Stimulated activated naive CD4-positive, alpha-beta T cell (primary cell): ENCODE measurements around the gene CIB2.

Experiments
- DNase-seq, 6 experiments: peaks; one replicate each; lab custom pipeline; 2025; lab: John Stamatoyannopoulos, UW

CIB2 gene

GRCh38 chr15:78065973-78066946 lies 65.0 kb downstream of the CIB2 start:
- no peak for DNase-seq

DNA sequence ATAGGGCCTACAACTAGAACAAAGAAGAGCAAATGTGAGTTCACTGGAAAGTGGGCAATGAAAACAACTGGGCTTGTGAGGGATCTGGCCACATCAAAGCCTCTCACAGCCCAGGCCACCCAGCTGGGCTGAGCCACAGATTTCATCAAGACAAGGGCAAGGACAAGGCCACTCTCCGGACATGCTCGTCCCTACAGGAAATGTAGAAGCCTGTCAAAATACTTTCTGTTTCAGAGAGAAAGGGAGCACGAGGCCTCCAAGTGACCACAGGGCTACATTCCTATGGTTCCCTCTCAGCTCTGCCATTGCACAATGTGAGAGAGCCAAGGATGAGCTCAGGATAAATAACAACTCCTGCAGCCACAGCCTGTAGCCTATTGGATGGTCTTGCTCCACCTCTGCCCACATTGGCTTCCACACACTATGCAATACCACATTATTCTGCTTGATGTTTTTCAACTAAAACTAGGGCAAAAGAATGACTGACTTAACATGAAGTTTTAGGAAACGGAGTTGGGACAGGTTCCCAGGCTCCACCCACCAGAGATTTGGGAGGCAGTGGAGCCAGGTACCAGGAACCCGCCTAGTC lies 65.9 kb downstream of the CIB2 start:
- DNase-seq = no peak

- no peak for DNase-seq
Measured at GRCh38 chr15:78064544-78064943, 66.7 kb downstream of the CIB2 start.

DNA sequence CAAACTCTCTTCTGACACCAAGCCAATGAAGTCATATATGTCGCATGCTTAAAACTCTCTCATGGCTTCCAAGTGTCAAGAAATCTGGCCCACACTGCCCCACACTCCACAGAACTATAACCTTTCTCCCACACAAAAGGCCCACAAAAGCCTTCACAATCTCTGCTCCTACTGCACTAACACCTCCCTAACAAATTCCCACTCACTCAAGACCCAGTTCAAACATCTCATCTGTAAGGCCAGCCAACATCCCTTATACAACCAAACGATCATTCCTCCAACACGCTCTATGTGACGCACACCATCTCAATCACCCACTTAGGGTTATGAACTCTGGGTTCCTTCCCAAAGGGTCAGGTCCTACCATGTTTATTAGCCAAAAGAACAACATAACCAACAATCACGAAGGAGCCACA lies 67.3 kb downstream of the CIB2 start:
- DNase-seq = no peak

- DNase-seq = no peak
Measured at GRCh38 chr15:78063217-78063616, 68.0 kb downstream of the CIB2 start.

DNA sequence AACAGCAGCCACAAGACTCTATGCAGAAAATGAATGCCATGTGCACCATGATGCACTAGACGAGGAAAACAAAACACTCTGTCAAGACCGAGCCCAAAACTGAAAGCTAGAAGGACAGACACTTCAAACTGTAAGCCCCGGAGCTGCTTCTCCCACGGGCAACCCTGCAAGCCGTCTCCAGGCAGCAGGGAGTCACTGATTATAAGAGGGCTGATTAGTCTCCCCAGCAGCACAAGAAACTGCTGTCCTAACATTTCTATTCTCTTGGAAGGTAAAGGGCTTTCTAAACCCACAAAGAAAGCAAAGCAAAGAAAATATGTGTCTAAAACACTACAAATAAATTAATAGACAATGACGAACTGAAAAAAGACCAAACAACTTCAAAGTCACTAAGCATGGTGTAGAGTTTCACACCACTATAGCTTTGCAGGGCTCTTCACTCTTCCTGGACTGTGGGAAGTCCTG lies 69.2 kb downstream of the CIB2 start:
- peak in 3 of 6 experiments; percentile 29 to 50 (median 31) for DNase-seq

DNA sequence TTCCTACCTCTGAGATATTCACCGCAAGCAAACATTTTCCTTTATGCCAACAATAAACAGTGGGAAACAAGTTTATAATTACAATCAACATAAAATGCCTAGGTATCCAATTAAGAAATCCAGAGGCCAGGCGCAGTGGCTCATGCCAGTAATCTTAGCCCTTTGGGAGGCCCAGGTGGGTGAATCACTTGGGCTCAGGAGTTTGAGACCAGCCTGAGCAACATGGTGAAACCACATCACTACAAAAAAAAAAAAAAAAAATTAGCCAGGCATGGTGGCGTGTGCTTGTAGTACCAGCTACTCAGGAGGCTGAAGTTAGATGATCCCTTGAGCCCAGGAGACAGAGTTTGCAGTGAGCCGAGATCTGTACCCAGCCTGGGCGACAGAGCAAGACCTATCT lies 71.0 kb downstream of the CIB2 start:
- no peak for DNase-seq

- DNase-seq = no peak
Measured at GRCh38 chr15:78059110-78059839, 72.0 kb downstream of the CIB2 start.

DNA sequence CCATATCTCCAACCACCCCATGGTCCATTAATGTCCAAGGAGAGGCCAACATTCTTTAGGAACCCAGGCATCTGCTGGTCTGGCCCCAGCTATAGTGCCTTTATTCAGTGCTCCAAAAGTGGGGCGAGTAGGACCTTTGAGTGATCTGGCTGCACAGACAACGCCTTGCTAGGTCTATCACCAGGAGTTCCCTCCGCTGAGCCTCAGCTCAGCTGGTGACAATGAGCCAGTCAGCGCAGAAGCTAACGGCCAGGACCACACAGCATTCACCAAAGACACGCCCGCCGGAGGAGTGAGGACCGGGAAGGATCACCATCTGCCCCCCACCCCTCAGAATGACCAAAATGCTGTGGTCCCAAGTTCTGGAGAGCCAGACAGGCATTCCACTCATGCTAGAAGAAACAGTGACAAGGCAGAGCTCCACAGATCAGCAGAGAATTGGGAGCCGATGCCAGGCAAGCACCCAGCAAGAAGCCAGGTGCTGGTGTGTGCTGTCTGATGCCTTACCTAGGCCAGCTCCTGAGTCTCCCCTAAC lies 72.8 kb downstream of the CIB2 start:
- no peak for DNase-seq

- no peak for DNase-seq
Measured at GRCh38 chr15:78057803-78058202, 73.4 kb downstream of the CIB2 start.

- DNase-seq = peak in 1 of 6 experiments; percentile 20
Measured at GRCh38 chr15:78056714-78057269, 74.5 kb downstream of the CIB2 start.

GRCh38 chr15:78055919-78056713 lies 75.1 kb downstream of the CIB2 start:
- peak in 1 of 6 experiments; percentile 18 for DNase-seq

DNA sequence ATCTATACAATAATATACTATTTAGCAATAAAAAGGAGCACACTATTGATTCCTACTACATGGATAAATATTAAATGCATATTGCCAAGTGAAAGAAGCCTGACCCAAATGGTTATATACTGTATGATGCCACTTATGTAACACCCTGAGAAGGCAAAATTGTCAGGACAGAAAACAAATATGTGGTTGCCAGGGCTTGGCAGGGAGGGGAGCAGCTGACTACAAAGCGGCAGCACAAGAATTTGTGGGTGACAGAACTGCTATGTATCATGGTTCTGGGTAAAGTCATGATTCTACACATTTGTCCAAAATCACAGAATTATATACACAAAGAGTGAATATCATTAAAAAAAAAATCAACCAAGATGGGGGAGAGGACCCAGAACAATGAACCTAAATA lies 76.3 kb downstream of the CIB2 start:
- DNase-seq = peak in 1 of 6 experiments; percentile 17
